Measurements from ENCODE around the gene TBC1D22A.

Gene TBC1D22A

DNA sequence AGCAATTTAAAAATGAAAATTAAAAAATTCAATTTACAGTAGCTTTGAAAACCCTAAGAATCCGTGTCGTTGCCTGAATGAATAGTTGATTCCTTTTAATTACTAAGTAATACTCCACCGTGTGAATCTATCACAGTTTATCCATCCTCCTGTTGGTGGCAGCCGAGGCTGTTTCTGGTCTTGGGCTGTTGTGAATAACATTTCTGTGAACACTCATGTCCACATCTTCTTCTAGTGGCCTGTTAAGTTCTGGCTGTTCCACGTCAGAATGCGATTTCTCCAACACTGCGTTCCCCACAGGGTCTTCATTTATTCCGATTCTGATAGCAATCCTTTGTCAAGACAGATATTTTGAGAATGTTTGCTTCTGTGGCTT is 223.0 kb downstream of the TBC1D22A start:
- no peak for DNase-seq

- no peak for DNase-seq
Measured at GRCh38 chr22:46986788-46987187, 224.3 kb downstream of the TBC1D22A start.

GRCh38 chr22:46990937-46991550 is 228.6 kb downstream of the TBC1D22A start:
- no peak for DNase-seq

GRCh38 chr22:46991666-46992065 is 229.2 kb downstream of the TBC1D22A start:
- no peak for DNase-seq

- DNase-seq = no peak
Measured at GRCh38 chr22:46992121-46992731, 229.8 kb downstream of the TBC1D22A start.

- peak in 2 of 51 donors; percentile 6 to 21 for DNase-seq
Measured at GRCh38 chr22:46993633-46994032, 231.2 kb downstream of the TBC1D22A start.

GRCh38 chr22:46994265-46994664 is 231.8 kb downstream of the TBC1D22A start:
- DNase-seq = no peak

GRCh38 chr22:46994983-46995382 is 232.5 kb downstream of the TBC1D22A start:
- no peak for DNase-seq

GRCh38 chr22:46995501-46996360 is 233.3 kb downstream of the TBC1D22A start:
- no peak for DNase-seq

DNA sequence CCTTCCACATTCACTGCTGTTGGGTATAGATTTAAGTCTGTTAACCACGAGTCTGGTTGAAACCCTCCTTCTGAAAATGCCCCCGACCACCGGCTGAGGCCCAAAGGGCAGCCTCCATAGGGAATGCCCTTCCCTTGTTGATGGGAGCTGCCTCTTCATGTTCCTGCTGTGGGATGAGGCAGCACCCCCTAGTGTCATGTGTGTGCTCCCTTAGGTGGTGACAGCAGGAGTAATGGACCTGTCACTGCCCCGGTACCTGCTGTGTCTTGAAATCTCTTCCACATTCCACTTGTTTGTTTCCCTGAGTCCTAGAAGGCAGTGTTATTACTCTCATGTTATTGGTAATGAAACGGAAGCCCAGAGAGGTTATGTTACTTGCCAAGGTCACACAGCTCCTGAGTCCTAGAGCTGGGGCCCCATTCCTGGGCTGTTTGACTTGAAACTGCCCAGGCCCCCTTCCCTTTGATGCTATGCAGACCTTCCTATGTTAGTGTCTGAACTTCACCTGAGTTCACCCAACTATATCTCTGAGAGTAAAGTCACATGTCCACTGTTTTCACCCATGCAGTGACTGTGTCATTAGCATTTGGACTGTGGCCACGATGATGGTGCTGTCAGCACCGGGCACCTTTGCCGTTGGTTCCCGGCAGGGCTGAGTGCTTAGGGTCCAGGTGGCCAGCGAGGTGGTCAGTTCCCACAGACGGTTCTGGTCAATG is 234.3 kb downstream of the TBC1D22A start:
- no peak for DNase-seq

DNA sequence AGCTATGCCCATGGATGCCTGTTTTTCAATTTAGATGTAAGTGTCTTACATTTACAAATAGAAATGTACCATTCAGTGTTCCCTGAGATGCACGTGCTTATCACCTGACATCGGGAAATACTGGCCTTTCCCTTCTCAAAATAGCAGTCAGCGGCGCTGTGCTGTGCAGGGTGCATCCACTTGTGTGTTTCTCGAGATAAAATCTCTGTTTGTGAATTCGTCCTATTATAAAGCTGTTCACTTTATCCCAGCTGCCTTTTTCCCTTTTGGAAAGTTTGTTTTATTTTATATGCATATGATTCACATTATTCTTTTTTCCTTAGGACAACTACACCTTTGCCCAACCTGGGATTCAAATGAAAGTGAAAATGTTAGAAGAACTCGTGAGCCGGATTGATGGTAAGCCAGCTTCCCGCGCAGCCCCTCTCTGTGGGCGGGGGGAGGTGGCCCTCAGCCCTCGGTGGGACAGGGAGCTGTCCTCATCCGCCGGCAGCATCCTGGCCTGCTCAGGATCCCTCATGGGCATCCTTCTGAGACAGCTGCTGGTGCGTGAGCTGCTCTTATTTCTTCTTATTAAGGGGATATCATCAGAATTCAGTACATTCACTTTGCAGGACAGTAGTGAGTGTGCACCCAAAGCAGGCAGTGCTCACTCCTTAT is 235.0 kb downstream of the TBC1D22A start:
- DNase-seq = no peak

DNA sequence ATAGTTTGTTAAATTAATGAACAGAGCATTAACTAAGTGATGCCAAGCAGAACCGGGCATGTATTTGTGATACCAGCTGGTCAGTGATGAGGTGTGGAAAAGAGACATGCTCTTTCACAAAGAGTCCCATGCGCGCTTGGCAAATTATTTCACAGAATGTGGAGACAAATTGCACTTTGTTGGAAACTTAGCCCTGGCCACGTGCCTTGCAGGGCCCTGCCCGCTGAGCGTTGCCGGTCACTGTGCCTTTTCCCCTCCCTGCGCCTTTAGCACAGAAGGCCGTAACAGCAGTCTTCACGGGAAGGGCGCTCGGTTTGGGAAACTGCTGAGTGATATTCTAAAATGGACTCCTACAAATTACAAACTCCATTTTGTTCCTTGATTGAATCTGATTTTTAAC is 235.9 kb downstream of the TBC1D22A start:
- DNase-seq = no peak

GRCh38 chr22:47000256-47000655 is 237.8 kb downstream of the TBC1D22A start:
- no peak for DNase-seq

DNA sequence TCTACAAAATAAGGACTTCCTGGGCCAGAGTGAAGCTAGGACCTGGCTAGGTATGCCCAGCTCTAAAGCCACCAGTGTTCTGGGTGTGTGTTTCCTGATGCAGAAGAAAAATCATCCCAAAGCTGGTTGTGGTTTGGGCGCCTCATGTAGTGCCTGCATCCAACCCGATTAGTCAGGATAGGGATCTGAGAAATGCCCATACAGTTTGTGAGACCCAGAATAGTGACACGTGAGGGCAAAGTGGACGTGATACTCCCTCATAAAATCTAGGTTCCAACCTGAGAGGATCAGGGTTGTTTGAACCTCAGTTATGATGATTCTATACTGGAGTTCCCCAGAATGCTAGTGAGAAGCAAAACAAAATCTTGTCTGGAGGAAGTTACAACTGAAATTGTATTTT is 238.4 kb downstream of the TBC1D22A start:
- no peak for DNase-seq

DNA sequence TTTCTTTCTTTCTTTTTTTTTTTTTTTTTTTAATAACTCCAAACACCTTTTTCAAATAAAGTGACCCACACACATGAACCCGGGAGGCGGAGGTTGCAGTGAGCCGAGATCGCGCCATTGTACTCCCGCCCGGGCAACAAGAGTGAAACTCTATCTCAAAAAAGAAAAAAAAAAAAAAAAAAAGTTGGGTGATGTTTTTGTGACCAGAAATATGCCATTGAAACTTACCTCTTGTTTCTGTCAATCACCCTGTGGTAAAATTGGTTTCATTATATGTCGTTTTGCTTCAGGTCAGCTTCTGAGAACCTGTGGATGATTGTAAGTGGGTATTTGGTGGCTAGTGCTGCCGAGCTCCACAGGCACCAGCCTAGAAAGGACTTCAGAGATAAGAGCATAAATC is 238.8 kb downstream of the TBC1D22A start:
- DNase-seq = no peak

- DNase-seq = no peak
Measured at GRCh38 chr22:47002692-47003091, 240.2 kb downstream of the TBC1D22A start.

- DNase-seq = no peak
Measured at GRCh38 chr22:47005506-47006408, 243.3 kb downstream of the TBC1D22A start.

GRCh38 chr22:47006433-47006832 is 244.0 kb downstream of the TBC1D22A start:
- DNase-seq = no peak

DNA sequence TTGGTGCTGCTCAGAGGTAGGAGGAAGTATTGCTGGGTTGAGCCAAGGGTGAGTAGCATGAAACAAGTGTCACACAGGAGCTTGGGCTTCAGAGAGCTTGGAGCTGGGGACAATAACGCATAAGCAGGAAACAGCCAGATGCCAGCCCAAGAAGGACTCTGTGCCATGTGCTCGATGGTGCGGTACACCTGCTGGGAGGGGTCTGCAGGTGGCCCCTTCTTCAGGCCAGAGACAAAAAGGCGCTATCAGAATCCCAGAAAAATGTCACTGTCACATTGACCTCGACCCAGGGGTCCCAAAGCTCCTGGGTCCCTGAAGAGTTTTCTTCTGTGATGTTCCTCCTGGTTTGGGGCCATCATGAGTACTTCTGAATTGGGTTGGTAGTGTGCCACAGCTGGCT is 244.4 kb downstream of the TBC1D22A start:
- no peak for DNase-seq

- DNase-seq = no peak
Measured at GRCh38 chr22:47007496-47007895, 245.0 kb downstream of the TBC1D22A start.

Data from hypothalamus (tissue), 51 donors.